Rectal smooth muscle tissue (tissue), 1 donor: Measurements from ENCODE around the gene MRM2.

Experiments
- H3K27ac ChIP-seq: one replicate; pipeline ENCODE4 v1.7.0; 2013; ENCODE audit warnings: low read depth, low read length, inconsistent platforms
- H3K27me3 ChIP-seq: one replicate; pipeline ENCODE4 v1.7.0; 2013; ENCODE audit warnings: low read length; ENCODE audit not compliant: control insufficient read depth, insufficient read depth
- H3K36me3 ChIP-seq: one replicate; pipeline ENCODE4 v1.7.0; 2013; ENCODE audit warnings: low read length; ENCODE audit not compliant: control insufficient read depth, insufficient read depth
- H3K4me1 ChIP-seq: one replicate; pipeline ENCODE4 v1.7.0; 2013; ENCODE audit warnings: low read length; ENCODE audit not compliant: control insufficient read depth, insufficient read depth
- H3K4me3 ChIP-seq: one replicate; pipeline ENCODE4 v1.7.0; 2013; ENCODE audit warnings: low read length
- H3K9ac ChIP-seq: one replicate; pipeline ENCODE4 v1.7.0; 2013; ENCODE audit warnings: low read length

Gene MRM2

GRCh38 chr7:2237109-2237602 is 4.8 kb downstream of the MRM2 start:
- Histone ChIP-seq H3K4me1 (no peaks in the 10 kb centered on the region), H3K4me3 (no peak overlapping the region), H3K36me3 (peaks cover 13% of the 10 kb centered on the region), H3K9ac (no peak overlapping the region), H3K27me3 (no peaks in the 10 kb centered on the region), H3K27ac (no peak overlapping the region)

GRCh38 chr7:2233926-2234325 is 8.1 kb downstream of the MRM2 start:
- no peak overlapping the region for H3K9ac ChIP-seq
- H3K36me3 ChIP-seq, result peaks cover 18% of the 10 kb centered on the region
- H3K4me1 ChIP-seq, result peaks cover 3% of the 10 kb centered on the region
- no peak overlapping the region for H3K4me3 ChIP-seq
- H3K27ac ChIP-seq, result no peak overlapping the region
- H3K27me3 ChIP-seq, result no peaks in the 10 kb centered on the region

- Histone ChIP-seq H3K36me3 (peaks cover 15% of the 10 kb centered on the region), H3K27ac (peak within 1 kb of the TSS; percentile 40), H3K4me1 (peaks cover 3% of the 10 kb centered on the region), H3K27me3 (no peaks in the 10 kb centered on the region), H3K9ac (peak within 1 kb of the TSS; percentile 13), H3K4me3 (peak within 1 kb of the TSS; percentile 92)
Observed at GRCh38 chr7:2232766-2233520, 9.1 kb downstream of the MRM2 start, which contains the start of gene MAD1L1. Gene MAD1L1 (minus strand): TSS chr7:2232945. CDS start chr7:2230133, 2,812 bp downstream.

GRCh38 chr7:2231992-2232765 is 9.8 kb downstream of the MRM2 start:
- peaks cover 13% of the 10 kb centered on the region for H3K36me3 ChIP-seq
- peak overlapping the region; percentile 92 for H3K4me3 ChIP-seq
- H3K9ac ChIP-seq, result peak overlapping the region; percentile 13
- peaks cover 3% of the 10 kb centered on the region for H3K4me1 ChIP-seq
- peak overlapping the region; percentile 40 for H3K27ac ChIP-seq
- no peaks in the 10 kb centered on the region for H3K27me3 ChIP-seq

- Histone ChIP-seq H3K36me3 (peaks cover 12% of the 10 kb centered on the region), H3K27ac (no peak overlapping the region), H3K4me3 (no peak overlapping the region), H3K9ac (no peak overlapping the region), H3K4me1 (peaks cover 3% of the 10 kb centered on the region), H3K27me3 (no peaks in the 10 kb centered on the region)
Observed at GRCh38 chr7:2230882-2231281, 11.1 kb downstream of the MRM2 start.

- Histone ChIP-seq H3K9ac (no peak overlapping the region), H3K27ac (no peak overlapping the region), H3K36me3 (peaks cover 11% of the 10 kb centered on the region), H3K27me3 (no peaks in the 10 kb centered on the region), H3K4me1 (peaks cover 3% of the 10 kb centered on the region), H3K4me3 (no peak overlapping the region)
Observed at GRCh38 chr7:2230226-2230625, 11.8 kb downstream of the MRM2 start.

- no peaks in the 10 kb centered on the region for H3K27me3 ChIP-seq
- no peak overlapping the region for H3K9ac ChIP-seq
- H3K36me3 ChIP-seq, result peaks cover 10% of the 10 kb centered on the region
- H3K27ac ChIP-seq, result no peak overlapping the region
- H3K4me3 ChIP-seq, result no peak overlapping the region
- peaks cover 3% of the 10 kb centered on the region for H3K4me1 ChIP-seq
Observed at GRCh38 chr7:2229467-2229866, 12.5 kb downstream of the MRM2 start.

GRCh38 chr7:2228921-2229320 is 13.1 kb downstream of the MRM2 start:
- Histone ChIP-seq H3K27ac (no peak overlapping the region), H3K36me3 (peaks cover 10% of the 10 kb centered on the region), H3K9ac (no peak overlapping the region), H3K4me1 (peaks cover 3% of the 10 kb centered on the region), H3K27me3 (no peaks in the 10 kb centered on the region), H3K4me3 (no peak overlapping the region)

GRCh38 chr7:2227699-2228098 is 14.3 kb downstream of the MRM2 start:
- H3K4me3 ChIP-seq, result no peak overlapping the region
- no peak overlapping the region for H3K9ac ChIP-seq
- H3K27ac ChIP-seq, result no peak overlapping the region
- peaks cover 3% of the 10 kb centered on the region for H3K4me1 ChIP-seq
- H3K36me3 ChIP-seq, result peaks cover 10% of the 10 kb centered on the region
- no peaks in the 10 kb centered on the region for H3K27me3 ChIP-seq

GRCh38 chr7:2225830-2226229 is 16.2 kb downstream of the MRM2 start:
- Histone ChIP-seq H3K4me3 (no peak overlapping the region), H3K4me1 (no peaks in the 10 kb centered on the region), H3K27ac (no peak overlapping the region), H3K36me3 (peaks cover 14% of the 10 kb centered on the region), H3K9ac (no peak overlapping the region), H3K27me3 (no peaks in the 10 kb centered on the region)

- Histone ChIP-seq H3K4me1 (no peaks in the 10 kb centered on the region), H3K36me3 (peaks cover 14% of the 10 kb centered on the region), H3K27ac (no peak overlapping the region), H3K4me3 (no peak overlapping the region), H3K27me3 (no peaks in the 10 kb centered on the region), H3K9ac (no peak overlapping the region)
Observed at GRCh38 chr7:2225336-2225735, 16.7 kb downstream of the MRM2 start.

- no peaks in the 10 kb centered on the region for H3K4me1 ChIP-seq
- no peak overlapping the region for H3K27ac ChIP-seq
- no peaks in the 10 kb centered on the region for H3K27me3 ChIP-seq
- H3K4me3 ChIP-seq, result no peak overlapping the region
- H3K36me3 ChIP-seq, result peaks cover 12% of the 10 kb centered on the region
- no peak overlapping the region for H3K9ac ChIP-seq
Observed at GRCh38 chr7:2224934-2225333, 17.1 kb downstream of the MRM2 start.
